HG02610 (cell line): Measurements from ENCODE around the gene FAXDC2.
"Not testable (repeated sequence)": the region's sequence is repeated elsewhere in the genome, so short reads cannot be mapped to it uniquely, and the experiment has no call there.

ENCODE experiments used
- ATAC-seq: cut with Tn5 transposase; IDR thresholded peaks from one replicate; pipeline ENCODE4 v1.9.1; 2021; ENCODE audit warnings: mild to moderate bottlenecking, moderate library complexity; ENCODE audit not compliant: unreplicated experiment

FAXDC2 gene

GRCh38 chr5:154831451-154831850, 19.0 kb downstream of the FAXDC2 start:
- no peak for ATAC-seq

GRCh38 chr5:154830596-154830995, 19.8 kb downstream of the FAXDC2 start:
- no peak for ATAC-seq

- no peak for ATAC-seq
Measured at GRCh38 chr5:154830219-154830595, 20.2 kb downstream of the FAXDC2 start.

GRCh38 chr5:154829589-154830218, 20.7 kb downstream of the FAXDC2 start:
- ATAC-seq: no peak

DNA sequence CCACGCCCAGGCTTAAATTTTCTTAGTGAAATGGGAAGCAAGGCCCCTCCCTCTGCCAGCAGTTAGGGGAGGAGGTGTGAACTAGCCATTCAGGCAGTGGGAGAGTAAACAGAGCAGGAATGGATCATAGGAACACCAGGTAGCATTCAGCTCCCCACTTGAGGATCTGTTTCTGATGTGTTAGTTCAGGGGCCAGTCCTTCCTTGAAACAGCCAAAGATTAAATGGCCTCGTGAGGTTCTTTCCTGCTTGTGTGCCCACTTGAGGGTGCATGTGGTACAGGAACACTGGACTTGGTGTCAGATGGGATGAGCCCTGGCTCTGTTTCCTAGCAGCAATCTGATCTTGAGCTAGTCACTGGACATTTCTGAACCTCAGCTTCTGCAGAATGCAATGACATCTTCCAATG, 21.2 kb downstream of the FAXDC2 start:
- no peak for ATAC-seq

- no peak for ATAC-seq
Measured at GRCh38 chr5:154824070-154824469, 26.3 kb downstream of the FAXDC2 start.

DNA sequence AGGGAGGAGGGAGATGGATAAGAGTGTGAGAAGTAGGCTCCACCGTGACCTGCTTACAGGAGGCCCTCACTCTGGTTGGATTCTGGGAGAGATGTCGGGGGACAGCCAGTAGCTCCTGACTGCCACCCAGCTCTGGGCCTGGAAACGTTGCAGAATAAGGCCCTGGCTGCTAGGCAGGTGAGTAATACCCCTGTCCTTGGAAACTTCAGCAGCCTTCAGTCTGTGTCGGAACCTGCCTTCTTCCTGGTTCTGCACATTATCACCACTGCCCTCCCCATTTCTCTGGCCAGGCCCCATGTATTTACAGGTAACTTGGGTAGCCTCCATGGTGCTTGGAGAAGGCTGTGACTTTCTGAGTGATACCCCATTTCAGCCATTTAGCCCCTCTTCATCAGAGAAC, 26.8 kb downstream of the FAXDC2 start:
- no peak for ATAC-seq

DNA sequence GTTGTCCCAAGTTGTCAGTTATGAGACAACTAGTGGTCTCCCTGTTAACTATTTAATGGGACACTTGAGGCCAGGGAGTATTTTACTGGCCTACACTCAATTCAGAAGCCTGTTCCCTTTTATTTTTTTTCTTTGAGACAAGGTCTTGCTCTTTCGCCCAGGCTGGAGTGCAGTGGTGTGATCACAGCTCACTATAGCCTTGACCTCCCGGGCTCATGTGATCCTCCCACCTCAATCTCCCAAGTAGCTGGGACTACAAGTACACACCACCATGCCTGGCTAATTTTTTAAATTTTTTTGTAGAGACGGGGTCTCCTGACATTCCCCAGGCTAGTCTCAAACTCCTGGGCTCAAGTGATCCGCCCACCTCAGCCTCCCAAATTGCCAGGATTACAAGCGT, 27.5 kb downstream of the FAXDC2 start:
- ATAC-seq: not testable (repeated sequence)

GRCh38 chr5:154820383-154820782, 30.0 kb downstream of the FAXDC2 start:
- ATAC-seq: no peak

GRCh38 chr5:154819546-154819945, 30.9 kb downstream of the FAXDC2 start:
- no peak for ATAC-seq

- ATAC-seq: no peak
Measured at GRCh38 chr5:154818471-154819116, 31.8 kb downstream of the FAXDC2 start.

DNA sequence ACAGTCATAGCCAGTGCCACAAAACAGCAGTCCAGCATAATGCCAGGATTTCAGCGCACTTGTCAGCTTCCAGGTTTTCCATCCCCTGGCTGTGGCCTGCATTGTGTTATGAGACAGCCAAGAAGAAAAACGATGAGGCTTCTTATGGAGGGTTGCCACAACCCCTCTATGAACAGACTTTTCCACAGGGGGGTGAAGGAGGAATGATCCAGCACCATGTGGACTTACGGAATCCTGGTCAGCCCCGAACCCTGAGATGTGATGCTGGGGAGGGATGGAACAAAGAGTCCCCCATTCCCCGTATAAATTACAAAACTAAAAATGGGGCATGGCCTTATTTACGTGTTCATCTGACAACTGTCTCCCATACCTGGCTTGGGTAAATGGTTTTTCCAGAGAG, 32.6 kb downstream of the FAXDC2 start:
- no peak for ATAC-seq

DNA sequence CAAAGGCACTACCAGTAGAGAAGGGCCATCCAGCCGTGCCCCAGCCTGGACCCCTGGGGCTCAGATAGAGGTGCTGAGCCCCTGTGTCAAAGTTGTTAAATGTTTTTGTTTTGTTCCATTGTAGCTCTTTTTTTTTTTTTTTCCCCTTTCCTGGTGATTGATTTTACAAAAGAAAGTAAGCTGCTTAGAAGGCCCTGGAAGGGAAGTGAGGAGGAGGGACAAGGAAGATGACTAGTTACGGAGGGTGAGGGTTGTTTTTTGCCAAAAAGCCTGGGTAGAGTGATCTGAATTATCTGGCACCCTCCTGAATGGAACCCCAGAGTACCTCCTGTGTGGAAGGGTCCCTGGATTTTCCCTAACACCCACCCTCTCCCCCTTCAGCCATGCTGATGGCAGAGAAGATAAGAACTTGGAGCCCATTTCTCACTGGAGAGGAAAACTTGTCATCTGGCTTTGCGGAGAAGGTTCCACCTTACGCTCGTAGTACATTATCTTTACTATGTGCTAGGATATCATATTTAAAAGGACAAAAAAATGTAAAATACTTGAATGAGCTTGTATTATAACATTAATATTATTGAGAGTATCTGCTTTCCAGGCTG, 33.4 kb downstream of the FAXDC2 start:
- no peak for ATAC-seq

- ATAC-seq: no peak
Measured at GRCh38 chr5:154815684-154816247, 34.6 kb downstream of the FAXDC2 start.

- ATAC-seq: no peak
Measured at GRCh38 chr5:154815025-154815424, 35.4 kb downstream of the FAXDC2 start.

GRCh38 chr5:154813736-154814135, 36.7 kb downstream of the FAXDC2 start:
- ATAC-seq: no peak

DNA sequence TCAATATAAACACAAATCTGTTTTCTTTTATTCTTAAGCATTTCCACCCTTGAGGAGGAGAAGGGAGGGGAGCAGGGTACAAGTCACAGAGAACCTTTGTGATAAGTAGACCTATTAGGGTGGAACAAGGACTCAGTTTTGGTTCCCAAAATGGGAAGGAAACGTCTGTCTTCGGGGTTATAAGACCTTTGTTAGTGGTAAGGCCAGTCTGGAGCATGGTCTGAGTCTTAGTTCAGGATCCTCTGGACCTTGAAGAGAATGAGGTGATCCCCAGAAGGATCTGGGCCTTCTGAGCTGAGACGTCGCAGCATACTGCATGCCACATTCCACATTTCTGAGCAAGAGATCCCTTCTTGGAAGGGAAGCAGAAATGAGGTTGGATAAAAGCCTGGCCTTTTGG, 37.2 kb downstream of the FAXDC2 start:
- ATAC-seq: no peak

- peak; percentile 67 for ATAC-seq
Measured at GRCh38 chr5:154811653-154812465, 38.5 kb downstream of the FAXDC2 start.

DNA sequence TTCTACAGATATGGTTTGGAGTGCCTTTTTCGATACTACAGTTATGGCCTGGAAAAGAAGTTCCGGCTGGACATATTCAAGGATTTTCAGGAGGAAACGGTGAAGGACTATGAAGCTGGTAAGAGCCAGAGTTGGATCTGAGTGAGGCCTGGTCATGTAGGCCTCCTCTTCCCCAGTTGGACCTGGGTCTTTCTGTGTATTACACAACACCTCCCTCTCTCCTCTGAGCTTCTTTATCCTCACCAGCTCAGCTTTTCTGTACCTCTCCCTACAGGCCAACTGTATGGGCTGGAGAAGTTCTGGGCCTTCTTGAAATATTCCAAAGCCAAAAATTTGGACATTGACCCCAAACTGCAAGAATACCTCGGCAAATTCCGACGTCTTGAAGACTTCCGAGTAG, 39.2 kb downstream of the FAXDC2 start:
- ATAC-seq: no peak

DNA sequence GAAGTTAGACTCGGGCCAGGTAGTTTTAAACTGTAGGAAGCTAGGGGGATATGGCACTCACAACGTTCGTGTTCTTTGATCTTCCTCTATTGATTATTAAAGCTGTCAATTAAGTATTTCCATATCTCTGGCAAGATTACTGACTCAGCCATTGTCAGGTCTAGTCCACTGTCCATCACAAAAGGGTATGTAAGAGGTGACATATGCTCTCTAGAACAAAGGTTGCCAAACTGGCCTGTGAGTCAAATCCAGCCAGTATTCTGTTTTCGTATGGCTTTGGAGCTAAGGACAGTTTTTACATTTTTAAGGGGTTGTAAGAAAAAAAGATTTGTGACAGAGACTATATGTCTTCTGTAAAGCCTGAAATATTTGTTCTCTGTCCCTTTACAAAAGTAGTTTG, 44.2 kb downstream of the FAXDC2 start:
- no peak for ATAC-seq

DNA sequence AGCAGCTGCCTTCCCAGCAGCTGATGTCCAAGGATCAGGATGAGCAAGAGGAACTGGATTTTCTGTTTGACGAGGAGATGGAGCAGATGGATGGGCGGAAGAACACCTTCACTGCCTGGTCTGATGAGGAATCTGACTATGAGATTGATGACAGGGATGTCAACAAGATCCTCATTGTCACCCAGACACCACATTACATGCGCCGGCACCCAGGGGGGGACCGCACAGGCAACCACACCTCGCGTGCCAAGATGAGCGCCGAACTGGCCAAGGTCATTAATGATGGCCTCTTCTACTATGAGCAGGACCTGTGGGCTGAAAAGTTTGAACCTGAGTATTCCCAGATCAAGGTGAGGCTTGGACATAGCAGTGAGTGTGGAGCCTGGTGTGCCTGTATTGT, 48.4 kb downstream of the FAXDC2 start:
- no peak for ATAC-seq
